Ascending aorta (tissue), 2 donors: ENCODE data around the gene TCN2. TPM values are rescaled to one million over a fixed set of nuclear protein-coding genes. Genes with fewer than 3 reads are reported as not detected.

ENCODE experiments used
- DNase-seq, 2 donors: peaks; one replicate each; pipeline ENCODE4 v3.0.0-alpha.2; 2019; ENCODE audit warnings: low spot score in 2 of 2
- H3K27ac ChIP-seq, 2 donors: fragments of 200-600 bp; sonication (generic); one replicate each; pipeline ENCODE4 v1.5.1; 2016 to 2017; ENCODE audit warnings: mild to moderate bottlenecking in 1 of 2
- H3K27me3 ChIP-seq: fragments of 200-600 bp; sonication (generic); one replicate; pipeline ENCODE4 v1.5.1; 2017
- H3K36me3 ChIP-seq, 2 donors: fragments of 200-600 bp; sonication (generic); one replicate each; pipeline ENCODE4 v1.5.1; 2016
- H3K4me1 ChIP-seq, 2 donors: fragments of 200-600 bp; sonication (generic); one replicate each; pipeline ENCODE4 v1.5.1; 2016 to 2017; ENCODE audit warnings: mild to moderate bottlenecking in 1 of 2
- H3K4me3 ChIP-seq, 2 donors: fragments of 200-600 bp; sonication (generic); one replicate each; pipeline ENCODE4 v1.5.1; 2016 to 2017; ENCODE audit warnings: mild to moderate bottlenecking in 1 of 2
- H3K9me3 ChIP-seq, 2 donors: fragments of 200-600 bp; sonication (generic); one replicate each; pipeline ENCODE4 v1.5.1; 2016
- intact Hi-C: fragments of 100-400 bp; cut with DNase I; formaldehyde crosslinking; loops from one replicate; pipeline ENCODE4 v1.15.1; 2023
- total RNA-seq: library from RNA; depleted of rRNA; stranded (reverse); fragments of >200 nt; gene quantifications from one replicate; pipeline ENCODE4 v1.1.0, GENCODE V29; 2016
- TF ChIP-seq, protein P1 (sequence below), 3 experiments: fragments of 200-600 bp in 2 of 3; fragments of 450-650 bp in 1 of 3; sonication (generic) in 2 of 3; IDR thresholded peaks; one replicate each; pipeline ENCODE4 v1.5.1; 2016 to 2019; ENCODE audit warnings: antibody characterized with exemption in 3 of 3, mild to moderate bottlenecking in 1 of 3, moderate library complexity in 1 of 3

TCN2 gene
- total RNA-seq, 1 donor from 2014 or later: 56.8 TPM

DNA sequence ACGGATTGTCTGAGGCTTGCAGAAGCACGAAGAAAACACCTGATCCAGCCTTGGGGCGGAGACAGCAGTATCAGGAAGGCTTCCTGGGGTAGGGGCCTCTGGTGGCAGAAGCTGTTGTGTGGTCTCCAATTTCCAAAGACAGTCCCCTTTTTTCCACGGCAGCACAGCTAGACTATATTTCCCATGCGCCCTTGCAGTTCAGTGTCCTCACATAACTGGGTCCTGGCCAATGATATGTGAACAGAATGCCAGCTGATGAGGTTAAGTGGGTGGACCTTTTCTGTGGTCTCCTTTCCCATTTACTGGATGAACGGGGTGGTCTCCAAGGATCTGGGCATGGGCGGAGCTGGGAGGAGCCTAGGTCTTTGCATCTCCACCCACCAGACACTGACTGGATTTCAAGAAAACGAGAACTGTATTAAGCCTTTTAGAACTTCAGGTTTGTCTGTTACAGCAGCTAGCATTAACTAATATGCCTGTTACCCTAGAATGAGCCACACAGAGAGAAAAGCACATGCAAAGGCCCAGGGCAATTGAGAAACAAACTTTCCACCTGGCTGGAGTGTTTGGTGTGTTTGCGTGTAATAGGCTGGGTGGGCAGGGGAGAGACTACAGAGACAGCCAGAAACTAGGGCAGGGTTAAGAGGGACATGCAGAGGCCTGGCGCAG is 38.7 kb upstream of the TCN2 start:
- DNase-seq: no peak
- no peak overlapping the region for H3K4me3 ChIP-seq
- TF ChIP-seq, protein P1, sequence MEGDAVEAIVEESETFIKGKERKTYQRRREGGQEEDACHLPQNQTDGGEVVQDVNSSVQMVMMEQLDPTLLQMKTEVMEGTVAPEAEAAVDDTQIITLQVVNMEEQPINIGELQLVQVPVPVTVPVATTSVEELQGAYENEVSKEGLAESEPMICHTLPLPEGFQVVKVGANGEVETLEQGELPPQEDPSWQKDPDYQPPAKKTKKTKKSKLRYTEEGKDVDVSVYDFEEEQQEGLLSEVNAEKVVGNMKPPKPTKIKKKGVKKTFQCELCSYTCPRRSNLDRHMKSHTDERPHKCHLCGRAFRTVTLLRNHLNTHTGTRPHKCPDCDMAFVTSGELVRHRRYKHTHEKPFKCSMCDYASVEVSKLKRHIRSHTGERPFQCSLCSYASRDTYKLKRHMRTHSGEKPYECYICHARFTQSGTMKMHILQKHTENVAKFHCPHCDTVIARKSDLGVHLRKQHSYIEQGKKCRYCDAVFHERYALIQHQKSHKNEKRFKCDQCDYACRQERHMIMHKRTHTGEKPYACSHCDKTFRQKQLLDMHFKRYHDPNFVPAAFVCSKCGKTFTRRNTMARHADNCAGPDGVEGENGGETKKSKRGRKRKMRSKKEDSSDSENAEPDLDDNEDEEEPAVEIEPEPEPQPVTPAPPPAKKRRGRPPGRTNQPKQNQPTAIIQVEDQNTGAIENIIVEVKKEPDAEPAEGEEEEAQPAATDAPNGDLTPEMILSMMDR (IDR thresholded peaks at IDR 0.05): no peak
- no peaks in the 10 kb centered on the region for H3K36me3 ChIP-seq
- no peak overlapping the region for H3K27ac ChIP-seq
- no peaks in the 10 kb centered on the region for H3K9me3 ChIP-seq
- intact Hi-C loops: no loop called here
- no peaks in the 10 kb centered on the region for H3K27me3 ChIP-seq
- no peaks in the 10 kb centered on the region for H3K4me1 ChIP-seq

GRCh38 chr22:30569674-30570202 is 37.2 kb upstream of the TCN2 start:
- no peak for DNase-seq
- Histone ChIP-seq H3K4me1 (peaks cover 0 to 2% of the 10 kb centered on the region in 2 donors), H3K27me3 (no peaks in the 10 kb centered on the region), H3K36me3 (no peaks in the 10 kb centered on the region), H3K4me3 (no peak overlapping the region), H3K27ac (no peak overlapping the region), H3K9me3 (no peaks in the 10 kb centered on the region)
- TF ChIP-seq, protein P1 (IDR thresholded peaks at IDR 0.05): no peak
- intact Hi-C loops: no loop called here

DNA sequence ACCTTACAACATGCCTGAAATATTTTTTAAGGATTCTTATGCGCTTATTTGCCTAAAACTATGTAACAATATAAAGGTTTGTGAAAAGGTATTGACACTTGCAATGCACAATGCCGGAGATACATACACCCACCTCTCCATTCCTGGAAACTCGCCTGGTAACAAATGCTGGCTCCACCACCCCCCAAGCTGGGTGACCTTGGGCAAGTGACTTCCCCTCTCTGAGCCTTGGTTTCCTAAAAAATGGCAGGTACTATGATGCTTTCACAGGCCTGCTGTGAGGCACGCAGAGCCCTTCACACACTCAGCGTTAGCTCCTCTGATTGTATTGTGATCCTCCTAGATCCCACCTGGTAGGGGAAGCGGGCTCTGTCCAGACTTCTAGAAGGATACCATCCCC is 34.8 kb upstream of the TCN2 start:
- TF ChIP-seq, protein P1 (IDR thresholded peaks at IDR 0.05): no peak
- no peak for DNase-seq
- H3K27ac ChIP-seq: no peak overlapping the region

GRCh38 chr22:30572840-30573593 is 34.0 kb upstream of the TCN2 start:
- Histone ChIP-seq H3K27me3 (no peaks in the 10 kb centered on the region), H3K27ac (peak overlapping the region in 1 of 2 donors; percentile 75), H3K9me3 (no peaks in the 10 kb centered on the region), H3K4me3 (no peak overlapping the region), H3K36me3 (peaks cover 24% of the 10 kb centered on the region in 2 donors), H3K4me1 (peaks cover 4 to 11% of the 10 kb centered on the region in 2 donors)
- DNase-seq: no peak
- TF ChIP-seq, protein P1 (IDR thresholded peaks at IDR 0.05): no peak
- intact Hi-C loops: no loop called here

More for the DNA sequence above, 34.8 kb upstream of the TCN2 start:
- H3K36me3 ChIP-seq: peaks cover 16% of the 10 kb centered on the region in 2 donors
- H3K4me1 ChIP-seq: peaks cover 4 to 11% of the 10 kb centered on the region in 2 donors
- no peaks in the 10 kb centered on the region for H3K27me3 ChIP-seq
- no peak overlapping the region for H3K4me3 ChIP-seq
- no peaks in the 10 kb centered on the region for H3K9me3 ChIP-seq
- intact Hi-C loops: no loop called here

DNA sequence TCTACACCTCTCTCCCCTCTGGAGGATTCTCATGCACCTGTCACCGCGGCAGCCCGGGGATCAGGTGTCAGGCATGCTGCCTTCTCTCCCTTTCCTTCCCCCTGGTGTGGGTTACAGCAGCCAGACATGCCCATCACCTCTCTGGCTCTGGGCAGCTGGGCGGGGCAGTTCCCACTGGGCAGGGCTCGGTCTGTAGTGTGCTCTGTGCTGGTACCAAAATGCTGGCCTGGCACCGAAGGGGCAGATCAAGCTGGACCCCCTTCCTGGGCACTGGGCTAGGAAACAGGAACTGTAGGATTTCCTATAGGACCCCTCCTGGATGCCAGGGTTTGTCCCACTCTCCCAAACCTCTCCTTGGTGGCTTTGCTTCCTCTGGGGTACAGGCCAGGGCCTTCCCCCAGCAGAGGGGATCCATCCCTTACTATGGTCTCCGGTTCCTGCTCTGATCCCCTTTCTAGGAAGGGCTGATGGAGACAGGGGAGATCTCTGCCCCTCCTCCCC is 33.3 kb upstream of the TCN2 start:
- peak overlapping the region in 1 of 2 donors; percentile 75 for H3K27ac ChIP-seq
- H3K4me3 ChIP-seq: no peak overlapping the region
- TF ChIP-seq, protein P1 (IDR thresholded peaks at IDR 0.05): no peak

More for the DNA sequence above, 33.3 kb upstream of the TCN2 start:
- Histone ChIP-seq H3K4me1 (peaks cover 4 to 11% of the 10 kb centered on the region in 2 donors), H3K9me3 (no peaks in the 10 kb centered on the region), H3K36me3 (peaks cover 30% of the 10 kb centered on the region in 2 donors), H3K27me3 (no peaks in the 10 kb centered on the region)
- intact Hi-C loops: no loop called here
- DNase-seq: no peak
